Measurements from ENCODE around the gene EGFLAM. TPM values are rescaled to one million over a fixed set of nuclear protein-coding genes. Genes with fewer than 3 reads are reported as not detected.

The EGFLAM gene
- total RNA-seq, 4 donors from 2014 or later = 15.0 to 103 (median 62.5) TPM

DNA sequence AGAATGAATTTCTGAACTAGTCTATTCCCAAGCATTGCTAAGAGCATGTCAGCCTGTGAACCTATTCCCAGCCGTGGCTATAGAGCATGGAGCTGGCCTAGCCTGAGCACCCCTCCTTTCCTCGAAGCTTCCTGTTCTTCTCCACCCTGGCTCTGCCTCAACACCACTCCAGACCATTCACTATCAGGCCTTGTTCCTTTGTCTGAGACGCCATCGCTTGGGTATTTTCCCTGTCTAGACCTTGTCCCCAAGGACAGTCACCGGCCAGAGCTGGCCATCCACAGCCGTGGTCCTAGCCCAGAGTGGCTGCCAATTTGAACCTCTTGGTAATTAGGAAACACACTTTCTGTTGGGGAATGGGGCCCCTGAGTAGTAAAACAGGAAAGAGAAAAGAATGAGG, 192.3 kb downstream of the EGFLAM start:
- no peak for TF ChIP-seq CTCF (IDR thresholded peaks at IDR 0.05)
- ATAC-seq (ENCODE audit: low FRiP score) = no peak

DNA sequence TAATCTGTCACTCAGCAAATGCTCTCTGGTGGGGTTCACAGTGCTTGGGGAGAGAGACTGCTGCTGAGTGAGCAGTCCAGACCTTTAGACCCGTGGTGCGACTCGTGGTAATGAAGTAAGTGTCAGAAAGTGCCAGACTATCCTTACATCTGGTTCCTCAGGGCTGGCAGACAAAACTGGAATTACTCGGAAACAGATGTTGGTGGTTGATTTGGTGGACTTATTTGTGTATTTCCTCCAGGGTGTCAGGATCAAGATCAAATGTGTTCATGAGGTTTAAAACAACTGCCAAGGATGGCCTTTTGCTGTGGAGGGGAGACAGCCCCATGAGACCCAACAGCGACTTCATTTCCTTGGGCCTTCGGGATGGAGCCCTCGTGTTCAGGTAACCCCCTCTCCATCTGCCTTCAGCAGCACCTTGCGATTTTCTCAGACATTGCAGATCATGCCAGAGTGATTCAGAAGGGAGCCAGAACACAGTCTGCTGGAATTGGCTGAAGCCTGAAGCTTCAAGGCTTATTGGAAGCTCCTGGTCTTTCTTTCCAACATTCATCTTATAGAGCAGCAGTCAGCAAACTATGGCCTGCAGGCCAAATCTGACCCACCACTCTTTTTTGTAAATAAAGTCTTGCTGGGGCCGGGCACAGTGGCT, 192.8 kb downstream of the EGFLAM start:
- no peak for TF ChIP-seq CTCF (IDR thresholded peaks at IDR 0.05)
- ATAC-seq (ENCODE audit: low FRiP score) (no peak), DNase-seq (ENCODE audit: low spot score) (no peak)

More for the DNA sequence above, 192.3 kb downstream of the EGFLAM start:
- DNase-seq (ENCODE audit: low spot score) = no peak

GRCh38 chr5:38452201-38452600, 193.8 kb downstream of the EGFLAM start:
- ATAC-seq (ENCODE audit: low FRiP score) = no peak
- TF ChIP-seq CTCF (IDR thresholded peaks at IDR 0.05) = no peak
- DNase-seq (ENCODE audit: low spot score) = no peak

DNA sequence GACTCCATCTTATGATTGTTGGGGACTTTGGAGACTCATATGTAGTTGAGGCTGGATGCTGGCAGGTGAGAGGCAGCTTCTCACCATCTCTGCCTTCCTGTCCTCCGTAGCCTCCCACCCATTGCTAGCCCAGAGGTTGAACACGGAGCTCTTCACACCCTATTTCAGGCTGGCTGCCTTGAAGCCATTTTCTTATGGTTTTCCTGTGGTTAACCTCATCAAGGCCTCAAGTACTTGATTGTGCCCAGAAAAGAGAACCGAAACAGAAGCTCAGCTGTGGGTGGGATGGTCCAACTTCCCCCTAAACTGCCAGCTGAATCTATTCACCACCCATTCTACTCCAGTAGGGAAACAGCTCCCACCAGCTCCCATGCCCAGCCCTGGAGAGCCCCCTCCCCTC, 195.1 kb downstream of the EGFLAM start:
- ATAC-seq (ENCODE audit: low FRiP score) (no peak), DNase-seq (ENCODE audit: low spot score) (no peak)
- no peak for TF ChIP-seq CTCF (IDR thresholded peaks at IDR 0.05)

GRCh38 chr5:38453921-38454320, 195.6 kb downstream of the EGFLAM start:
- TF ChIP-seq CTCF (IDR thresholded peaks at IDR 0.05) = no peak
- DNase-seq (ENCODE audit: low spot score) = no peak

GRCh38 chr5:38455796-38456330, 197.5 kb downstream of the EGFLAM start:
- ATAC-seq (ENCODE audit: low FRiP score) = no peak
- DNase-seq (ENCODE audit: low spot score) = no peak
- TF ChIP-seq CTCF (IDR thresholded peaks at IDR 0.05) = no peak

More at GRCh38 chr5:38453921-38454320, 195.6 kb downstream of the EGFLAM start:
- ATAC-seq (ENCODE audit: low FRiP score) = no peak
